ENCODE results near the gene CORO2A. TPM values are rescaled to one million over a fixed set of nuclear protein-coding genes. Genes with fewer than 3 reads are reported as not detected.
A peak's percentile ranks its signal among the peaks of the same experiment; 100 is the strongest.

CORO2A gene
- total RNA-seq (2021) (32.5 to 37.0 TPM (median 35.9 TPM) in 3 replicates), Bru-seq, nascent RNA (percentile 68 among the genes with signal in this experiment)
- long read RNA-seq, experiment 1, full-length matches to known transcripts = 134 of 208 reads
- long read RNA-seq, experiment 1, partial matches to known transcripts = 8 of 208 reads
- long read RNA-seq, experiment 1, other reads (novel, unspliced or antisense) = 66 of 208 reads
- long read RNA-seq, experiment 2, full-length matches to known transcripts = 20 of 72 reads
- long read RNA-seq, experiment 2, partial matches to known transcripts = 11 of 72 reads
- long read RNA-seq, experiment 2, other reads (novel, unspliced or antisense) = 41 of 72 reads
- long read RNA-seq, experiment 3, full-length matches to known transcripts = 3 of 6 reads
- long read RNA-seq, experiment 3, partial matches to known transcripts = 1 of 6 reads
- long read RNA-seq, experiment 3, other reads (novel, unspliced or antisense) = 2 of 6 reads

- peaks cover 44% of the 10 kb centered on the region for H3K4me1 Mint-ChIP-seq
- H3K4me3 Mint-ChIP-seq = peak within 1 kb of the TSS; percentile 78
- H3K9me3 Mint-ChIP-seq = no peaks in the 10 kb centered on the region
- peak; percentile 82 for ATAC-seq
- no peaks in the 10 kb centered on the region for H3K27me3 Mint-ChIP-seq (ENCODE audit: low read depth)
- H3K36me3 Mint-ChIP-seq = no peaks in the 10 kb centered on the region
- POLR2A ChIA-PET = interaction anchor here (0.8 to 1.8 kb wide), 2 partner anchors 20 to 98 kb away, joined by 3 to 5 read pairs; no protein-coding TSS in a partner anchor
- CTCF ChIA-PET = interaction anchor here (0.6 to 1.7 kb wide), 16 partner anchors 11 to 158 kb away, joined by 3 to 9 read pairs (median 3); partner anchors contain the start of gene TRIM14
- peak within 1 kb of the TSS; percentile 76 for H3K27ac Mint-ChIP-seq
- DNase-seq (ENCODE audit: low spot score) = peak; percentile 89
- TF ChIP-seq, protein P1, sequence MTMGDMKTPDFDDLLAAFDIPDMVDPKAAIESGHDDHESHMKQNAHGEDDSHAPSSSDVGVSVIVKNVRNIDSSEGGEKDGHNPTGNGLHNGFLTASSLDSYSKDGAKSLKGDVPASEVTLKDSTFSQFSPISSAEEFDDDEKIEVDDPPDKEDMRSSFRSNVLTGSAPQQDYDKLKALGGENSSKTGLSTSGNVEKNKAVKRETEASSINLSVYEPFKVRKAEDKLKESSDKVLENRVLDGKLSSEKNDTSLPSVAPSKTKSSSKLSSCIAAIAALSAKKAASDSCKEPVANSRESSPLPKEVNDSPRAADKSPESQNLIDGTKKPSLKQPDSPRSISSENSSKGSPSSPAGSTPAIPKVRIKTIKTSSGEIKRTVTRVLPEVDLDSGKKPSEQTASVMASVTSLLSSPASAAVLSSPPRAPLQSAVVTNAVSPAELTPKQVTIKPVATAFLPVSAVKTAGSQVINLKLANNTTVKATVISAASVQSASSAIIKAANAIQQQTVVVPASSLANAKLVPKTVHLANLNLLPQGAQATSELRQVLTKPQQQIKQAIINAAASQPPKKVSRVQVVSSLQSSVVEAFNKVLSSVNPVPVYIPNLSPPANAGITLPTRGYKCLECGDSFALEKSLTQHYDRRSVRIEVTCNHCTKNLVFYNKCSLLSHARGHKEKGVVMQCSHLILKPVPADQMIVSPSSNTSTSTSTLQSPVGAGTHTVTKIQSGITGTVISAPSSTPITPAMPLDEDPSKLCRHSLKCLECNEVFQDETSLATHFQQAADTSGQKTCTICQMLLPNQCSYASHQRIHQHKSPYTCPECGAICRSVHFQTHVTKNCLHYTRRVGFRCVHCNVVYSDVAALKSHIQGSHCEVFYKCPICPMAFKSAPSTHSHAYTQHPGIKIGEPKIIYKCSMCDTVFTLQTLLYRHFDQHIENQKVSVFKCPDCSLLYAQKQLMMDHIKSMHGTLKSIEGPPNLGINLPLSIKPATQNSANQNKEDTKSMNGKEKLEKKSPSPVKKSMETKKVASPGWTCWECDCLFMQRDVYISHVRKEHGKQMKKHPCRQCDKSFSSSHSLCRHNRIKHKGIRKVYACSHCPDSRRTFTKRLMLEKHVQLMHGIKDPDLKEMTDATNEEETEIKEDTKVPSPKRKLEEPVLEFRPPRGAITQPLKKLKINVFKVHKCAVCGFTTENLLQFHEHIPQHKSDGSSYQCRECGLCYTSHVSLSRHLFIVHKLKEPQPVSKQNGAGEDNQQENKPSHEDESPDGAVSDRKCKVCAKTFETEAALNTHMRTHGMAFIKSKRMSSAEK (CRISPR knock-in tag; IDR thresholded peaks at IDR 0.05; ENCODE audit: borderline replicate concordance) = no peak
- TF ChIP-seq, protein P2, sequence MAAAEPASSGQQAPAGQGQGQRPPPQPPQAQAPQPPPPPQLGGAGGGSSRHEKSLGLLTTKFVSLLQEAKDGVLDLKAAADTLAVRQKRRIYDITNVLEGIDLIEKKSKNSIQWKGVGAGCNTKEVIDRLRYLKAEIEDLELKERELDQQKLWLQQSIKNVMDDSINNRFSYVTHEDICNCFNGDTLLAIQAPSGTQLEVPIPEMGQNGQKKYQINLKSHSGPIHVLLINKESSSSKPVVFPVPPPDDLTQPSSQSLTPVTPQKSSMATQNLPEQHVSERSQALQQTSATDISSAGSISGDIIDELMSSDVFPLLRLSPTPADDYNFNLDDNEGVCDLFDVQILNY (CRISPR knock-in tag; IDR thresholded peaks at IDR 0.05) = peak; percentile 64; the same call in 1 of the 2 replicates
- TF ChIP-seq SP1 (CRISPR knock-in tag; conservative IDR thresholded peaks at IDR 0.05) (peak; percentile 84), USF2 (CRISPR knock-in tag; IDR thresholded peaks at IDR 0.05) (no peak; the same call in 1 of the 2 replicates), ATF1 (CRISPR knock-in tag; IDR thresholded peaks at IDR 0.05) (peak; percentile 57; the same call in 1 of the 2 replicates), CREM (CRISPR knock-in tag; IDR thresholded peaks at IDR 0.05) (0 out of 2 replicates have a peak, but pooled peaks have one; percentile 45), EMX1 (CRISPR knock-in tag; IDR thresholded peaks at IDR 0.05) (no peak), FOXP4 (CRISPR knock-in tag; IDR thresholded peaks at IDR 0.05) (peak; percentile 91; the same call in 1 of the 2 replicates), JAZF1 (CRISPR knock-in tag; IDR thresholded peaks at IDR 0.05) (no peak), TCF7 (CRISPR knock-in tag; IDR thresholded peaks at IDR 0.05; ENCODE audit: low read depth) (no peak), CBFB (CRISPR knock-in tag; IDR thresholded peaks at IDR 0.05; ENCODE audit: low read depth) (no peak), ZNF425 (CRISPR knock-in tag; conservative IDR thresholded peaks at IDR 0.05) (no peak), FOXP1 (CRISPR knock-in tag; IDR thresholded peaks at IDR 0.05; ENCODE audit: borderline replicate concordance) (peak; percentile 57; the same call in 1 of the 2 replicates), HMGXB4 (CRISPR knock-in tag; IDR thresholded peaks at IDR 0.05) (peak; percentile 96), GRHL2 (CRISPR knock-in tag; IDR thresholded peaks at IDR 0.05; ENCODE audit: insufficient replicate concordance, severe bottlenecking) (no peak), ZMAT4 (CRISPR knock-in tag; IDR thresholded peaks at IDR 0.05) (no peak), ZNF138 (CRISPR knock-in tag; conservative IDR thresholded peaks at IDR 0.05) (no peak), ZNF232 (CRISPR knock-in tag; IDR thresholded peaks at IDR 0.05) (no peak), ZNF263 (CRISPR knock-in tag; IDR thresholded peaks at IDR 0.05; ENCODE audit: low read depth) (0 out of 2 replicates have a peak, but pooled peaks have one; percentile 35), ETV6 (CRISPR knock-in tag; IDR thresholded peaks at IDR 0.05) (0 out of 2 replicates have a peak, but pooled peaks have one; percentile 15), CREB1 (CRISPR knock-in tag; IDR thresholded peaks at IDR 0.05) (0 out of 2 replicates have a peak, but pooled peaks have one; percentile 48)
These were observed at the start of gene CORO2A for GRCh38 chr9:98192503-98193335. Gene CORO2A, minus strand, starts transcription at chr9:98192637. Its CDS starts 34,977 bp downstream, at chr9:98157660.
